ENCODE measurements around the gene MSMO1.
"Not testable (repeated sequence)": the region's sequence is repeated elsewhere in the genome, so short reads cannot be mapped to it uniquely, and the experiment has no call there.

MSMO1 gene

GRCh38 chr4:165324918-165325304 lies 2.6 kb upstream of the MSMO1 start:
- no peak for DNase-seq

- DNase-seq = no peak
Observed at GRCh38 chr4:165325732-165326512, 1.5 kb upstream of the MSMO1 start.

DNA sequence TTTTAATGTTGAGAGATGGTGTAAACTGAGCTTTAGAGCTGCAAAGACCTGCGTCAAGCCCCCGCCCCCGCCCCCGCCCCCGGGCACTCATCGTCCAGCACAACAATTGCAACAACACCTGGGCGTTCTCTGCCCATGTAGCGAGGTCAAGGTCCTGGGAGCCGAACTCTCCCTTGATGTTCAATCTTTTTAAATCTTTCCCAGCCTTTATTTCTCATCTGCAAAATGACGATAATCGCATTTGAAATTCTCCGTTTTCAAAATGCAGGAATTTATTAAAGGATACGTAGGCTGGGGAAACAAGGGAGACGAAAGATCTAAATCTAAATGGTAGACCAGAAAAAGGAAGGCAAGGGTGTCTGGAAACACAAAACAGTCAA lies 648 bp upstream of the MSMO1 start:
- no peak for DNase-seq

DNA sequence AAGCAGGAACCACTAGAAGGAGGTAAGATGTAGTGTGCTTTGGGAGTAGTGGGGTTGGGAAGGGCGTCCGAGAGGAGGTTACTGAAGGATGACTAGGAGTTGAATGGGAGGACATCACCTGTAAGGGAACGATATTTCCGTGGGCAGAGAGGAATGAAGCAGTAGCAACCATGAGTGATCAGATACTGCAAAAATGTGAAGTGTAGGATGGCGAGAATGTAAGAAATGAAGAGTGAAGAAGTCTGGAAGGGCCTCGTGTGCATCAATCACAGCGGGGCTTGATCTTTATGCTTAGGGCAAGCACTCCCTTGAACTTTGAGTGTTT lies 594 bp downstream of the MSMO1 start:
- DNase-seq = no peak

GRCh38 chr4:165328708-165329107 lies 1.2 kb downstream of the MSMO1 start:
- DNase-seq = no peak

DNA sequence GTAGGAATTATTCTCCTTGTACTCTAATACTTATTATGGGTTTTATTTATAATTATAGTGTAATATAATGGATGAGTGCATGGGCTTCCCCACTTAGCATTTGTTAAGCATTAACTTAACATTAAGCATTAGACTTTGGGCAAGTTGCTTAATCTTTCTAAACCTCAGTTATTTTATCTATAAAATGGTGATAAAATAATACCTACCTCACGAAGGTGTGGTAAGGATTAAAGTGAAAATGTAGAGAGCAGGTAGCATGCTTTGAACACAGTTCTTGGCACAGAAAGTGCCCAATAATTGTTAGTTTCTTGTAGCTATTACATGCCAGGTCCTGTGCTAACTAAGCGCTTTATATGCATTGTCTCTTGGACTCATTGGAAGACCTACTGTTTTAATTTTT lies 2.6 kb downstream of the MSMO1 start:
- no peak for DNase-seq

DNA sequence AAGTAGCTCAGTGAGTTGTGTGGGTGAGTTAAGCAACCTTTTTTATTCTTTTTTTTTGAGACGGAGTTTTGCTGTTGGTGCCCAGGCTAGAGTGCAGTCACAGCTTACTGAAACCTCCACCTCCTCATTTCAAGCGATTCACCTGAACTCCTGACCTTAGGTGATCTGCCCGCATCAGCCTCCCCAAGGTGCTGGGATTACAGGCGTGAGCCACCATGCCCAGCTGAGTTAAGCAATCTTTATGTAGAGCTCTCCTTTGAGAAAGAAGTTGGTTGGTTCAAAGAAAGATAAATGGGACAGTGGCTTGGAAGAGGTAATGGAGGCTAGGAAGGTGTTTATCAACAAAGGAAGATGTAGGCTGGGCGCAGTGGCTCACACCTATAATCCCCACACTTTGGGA lies 3.2 kb downstream of the MSMO1 start:
- no peak for DNase-seq

DNA sequence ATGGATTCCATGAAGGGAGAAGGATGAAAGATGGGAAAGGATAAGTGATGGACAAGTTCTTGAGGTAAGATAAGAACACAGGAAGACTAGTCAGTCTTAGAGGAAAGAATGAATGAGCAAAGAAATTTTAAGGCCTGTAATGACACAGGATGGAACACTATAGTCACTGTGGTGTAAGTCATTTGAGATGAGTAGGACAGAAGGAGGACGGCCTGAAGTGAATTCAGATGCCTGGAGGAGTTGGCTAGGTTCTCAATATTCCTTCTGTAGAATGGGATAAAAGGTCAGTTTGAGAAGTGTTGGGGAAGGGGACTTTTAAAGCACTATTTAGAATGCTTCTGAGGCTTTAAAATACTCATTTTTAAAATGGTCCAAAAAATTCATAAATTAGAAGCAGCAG lies 3.9 kb downstream of the MSMO1 start:
- DNase-seq = no peak

GRCh38 chr4:165331823-165332222 lies 4.4 kb downstream of the MSMO1 start:
- no peak for DNase-seq

DNA sequence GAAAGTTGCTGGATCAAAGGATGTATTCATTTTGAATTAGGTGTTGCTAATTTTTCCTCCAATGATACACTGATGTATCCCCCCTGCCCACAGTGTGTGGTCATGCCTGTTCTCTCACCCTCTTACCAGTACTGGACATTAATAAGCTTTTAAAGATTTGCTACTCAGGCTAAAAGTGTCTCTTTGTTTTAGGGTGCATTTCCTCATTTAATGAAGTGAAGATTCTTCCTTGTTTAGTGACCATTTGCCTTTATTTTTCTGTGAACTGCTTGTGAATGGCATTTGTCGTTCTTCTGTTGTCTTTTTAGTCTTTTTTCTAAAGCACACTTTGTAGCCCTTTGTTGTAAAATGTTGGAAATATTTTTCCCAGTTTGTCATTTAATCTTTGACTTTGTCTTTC lies 5.0 kb downstream of the MSMO1 start:
- no peak for DNase-seq

GRCh38 chr4:165335163-165335703 lies 7.8 kb downstream of the MSMO1 start:
- no peak for DNase-seq

- DNase-seq = no peak
Observed at GRCh38 chr4:165336743-165337142, 9.3 kb downstream of the MSMO1 start.

- DNase-seq = not testable (repeated sequence)
Observed at GRCh38 chr4:165342340-165342739, 14.9 kb downstream of the MSMO1 start.

- DNase-seq = peak in 1 of 4 experiments; percentile 16
Observed at GRCh38 chr4:165343353-165344191, 16.1 kb downstream of the MSMO1 start.

- DNase-seq = no peak
Observed at GRCh38 chr4:165345666-165346417, 18.4 kb downstream of the MSMO1 start.

GRCh38 chr4:165347647-165348569 lies 20.4 kb downstream of the MSMO1 start:
- DNase-seq = no peak

- no peak for DNase-seq
Observed at GRCh38 chr4:165351359-165352130, 24.1 kb downstream of the MSMO1 start.

GRCh38 chr4:165355900-165356300 lies 28.4 kb downstream of the MSMO1 start:
- no peak for DNase-seq

- DNase-seq = no peak
Observed at GRCh38 chr4:165359506-165359905, 32.0 kb downstream of the MSMO1 start.

DNA sequence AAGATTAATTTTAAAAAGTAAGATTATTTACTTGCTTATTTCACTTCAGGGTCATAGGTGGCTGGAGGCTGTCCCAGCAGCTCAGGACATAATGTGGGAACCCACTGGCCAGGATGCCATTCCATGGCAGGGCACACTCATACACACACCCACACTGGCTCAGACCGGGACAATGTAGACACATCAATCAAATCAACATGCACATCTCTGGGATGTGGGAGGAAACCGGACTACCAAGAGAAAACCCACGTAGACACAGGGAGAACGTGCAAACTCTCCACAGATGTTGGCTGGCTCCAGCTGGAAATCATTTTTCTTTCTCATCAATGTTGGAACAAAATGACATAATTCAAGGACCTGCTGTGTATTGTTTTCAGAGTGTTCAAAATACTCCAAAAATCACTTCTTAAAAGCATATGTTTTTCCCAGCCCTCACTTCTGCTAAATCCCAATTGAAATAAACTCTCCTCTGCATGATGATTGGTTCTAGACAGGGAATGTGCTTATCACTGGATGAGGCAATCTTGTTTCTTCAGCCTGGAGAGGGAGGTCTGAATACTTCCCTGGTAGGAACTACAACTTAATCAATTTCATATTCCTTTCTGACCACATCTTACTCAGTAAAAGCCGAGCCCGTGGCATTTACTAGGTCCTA lies 32.7 kb downstream of the MSMO1 start:
- DNase-seq = no peak
